Measurements from ENCODE around the gene MS4A15.

GRCh38 chr11:60788401-60789125, 31.9 kb downstream of the MS4A15 start:
- TF ChIP-seq CTCF (IDR thresholded peaks at IDR 0.05), result no peak
- no peak for TF ChIP-seq POLR2AphosphoS5 (IDR thresholded peaks at IDR 0.05)
